NK-92 treated with Interleukin-12 subunit alpha and Interleukin-12 subunit beta, amount 100 ng/mL, for 24 hours (cell line): ENCODE results near the gene SRPK1.

ENCODE experiments used
- DNase-seq: peaks from one replicate; lab custom pipeline; 2025; lab: John Stamatoyannopoulos, UW

Gene SRPK1

DNA sequence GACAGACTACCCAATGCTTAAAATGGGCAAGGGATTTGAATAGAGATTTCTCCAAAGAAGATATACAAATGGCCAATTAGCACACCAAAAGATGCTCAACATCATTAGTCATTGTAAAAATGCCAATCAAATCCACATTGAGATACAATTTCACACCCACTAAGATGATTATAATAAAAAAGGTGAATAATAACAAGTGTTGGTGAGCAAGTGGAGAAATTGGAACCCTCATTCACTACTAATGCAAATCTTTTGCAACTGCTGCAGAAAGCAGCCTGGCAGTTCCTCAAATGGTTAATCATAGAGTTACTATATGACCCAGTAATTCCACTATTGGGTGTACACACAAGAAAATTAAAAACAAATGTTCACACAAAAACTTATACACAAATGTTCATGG lies 103.4 kb downstream of the SRPK1 start:
- DNase-seq = no peak

DNA sequence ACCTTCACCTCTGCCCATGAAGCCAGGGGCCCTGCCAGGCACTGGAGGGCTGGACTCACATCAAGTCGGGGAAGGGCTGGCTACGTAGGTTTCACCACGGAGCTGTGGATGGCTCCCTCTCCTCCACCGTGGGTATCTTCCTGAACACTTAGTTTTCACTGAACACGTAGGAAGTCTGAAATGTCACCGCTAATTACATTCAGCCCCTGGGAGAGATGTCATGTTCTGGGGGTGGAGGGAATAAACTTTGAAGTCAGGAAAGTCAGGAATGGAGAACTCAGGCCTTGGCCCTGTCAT lies 109.3 kb downstream of the SRPK1 start:
- DNase-seq = no peak

- DNase-seq = peak; percentile 31
Measured at GRCh38 chr6:35810971-35811698, 109.8 kb downstream of the SRPK1 start.

GRCh38 chr6:35809809-35810208 lies 111.1 kb downstream of the SRPK1 start:
- no peak for DNase-seq

DNA sequence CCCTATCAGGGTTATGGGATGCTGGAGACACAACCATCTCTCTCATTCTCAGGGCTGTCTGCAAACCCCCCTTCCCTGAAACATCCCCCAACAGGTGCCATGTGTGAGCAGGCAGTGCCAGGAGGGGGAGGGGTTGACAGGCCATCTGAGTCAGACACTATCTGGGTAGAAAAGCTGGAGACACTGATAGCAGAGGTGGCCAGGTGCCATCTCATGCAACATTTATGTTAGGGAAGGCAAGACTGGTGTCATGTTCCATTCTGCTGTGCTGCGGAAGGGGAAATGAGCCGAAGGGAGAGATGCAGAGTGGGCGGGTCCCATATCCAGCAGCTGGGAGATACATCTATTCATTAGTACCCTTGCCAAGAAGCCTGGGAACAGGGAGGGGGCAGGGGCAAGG lies 112.2 kb downstream of the SRPK1 start:
- DNase-seq = no peak

DNA sequence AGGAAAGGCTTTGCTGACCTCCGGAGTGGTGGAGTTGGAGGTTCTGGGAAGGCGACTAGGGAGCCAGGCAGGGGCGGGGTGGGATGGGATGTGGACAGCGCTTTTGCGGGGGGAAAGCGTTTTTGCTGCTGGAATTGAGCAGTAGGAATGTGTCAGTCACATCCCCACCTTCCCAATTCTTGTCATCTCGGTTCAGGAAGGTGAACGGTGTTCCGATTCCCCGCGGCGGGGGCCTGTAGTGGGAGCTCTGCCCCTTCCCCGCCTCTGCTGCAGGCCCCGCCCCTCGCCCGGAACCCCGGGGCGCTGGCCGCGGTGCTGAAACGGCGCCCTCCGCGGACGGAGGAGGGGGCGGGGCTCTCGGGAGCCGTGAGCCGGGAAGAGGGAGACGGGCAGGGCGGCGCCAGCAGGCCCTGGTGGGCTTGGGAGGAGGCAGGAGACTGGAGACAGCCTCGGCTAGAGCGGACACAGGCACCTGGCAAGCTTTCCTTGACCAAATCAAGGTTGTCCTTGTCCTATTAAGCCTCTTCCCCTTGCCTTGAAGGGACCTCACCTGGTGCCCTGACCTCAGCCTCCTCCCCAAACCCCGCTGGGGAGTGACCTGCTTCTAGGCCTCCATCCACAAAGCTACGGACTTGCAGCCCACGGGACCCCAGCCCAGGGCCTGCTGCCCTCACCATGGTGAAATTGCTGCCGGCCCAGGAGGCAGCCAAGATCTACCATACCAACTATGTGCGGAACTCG lies 115.7 kb downstream of the SRPK1 start, which contains the start of gene LHFPL5:
TSS of gene LHFPL5 (plus strand) at position 357 of the 741 bp plus-strand sequence. CDS start at position 676, 319 bp downstream.
- no peak for DNase-seq

GRCh38 chr6:35801148-35801547 lies 119.8 kb downstream of the SRPK1 start:
- DNase-seq = no peak

- no peak for DNase-seq
Measured at GRCh38 chr6:35798706-35799105, 122.2 kb downstream of the SRPK1 start.

DNA sequence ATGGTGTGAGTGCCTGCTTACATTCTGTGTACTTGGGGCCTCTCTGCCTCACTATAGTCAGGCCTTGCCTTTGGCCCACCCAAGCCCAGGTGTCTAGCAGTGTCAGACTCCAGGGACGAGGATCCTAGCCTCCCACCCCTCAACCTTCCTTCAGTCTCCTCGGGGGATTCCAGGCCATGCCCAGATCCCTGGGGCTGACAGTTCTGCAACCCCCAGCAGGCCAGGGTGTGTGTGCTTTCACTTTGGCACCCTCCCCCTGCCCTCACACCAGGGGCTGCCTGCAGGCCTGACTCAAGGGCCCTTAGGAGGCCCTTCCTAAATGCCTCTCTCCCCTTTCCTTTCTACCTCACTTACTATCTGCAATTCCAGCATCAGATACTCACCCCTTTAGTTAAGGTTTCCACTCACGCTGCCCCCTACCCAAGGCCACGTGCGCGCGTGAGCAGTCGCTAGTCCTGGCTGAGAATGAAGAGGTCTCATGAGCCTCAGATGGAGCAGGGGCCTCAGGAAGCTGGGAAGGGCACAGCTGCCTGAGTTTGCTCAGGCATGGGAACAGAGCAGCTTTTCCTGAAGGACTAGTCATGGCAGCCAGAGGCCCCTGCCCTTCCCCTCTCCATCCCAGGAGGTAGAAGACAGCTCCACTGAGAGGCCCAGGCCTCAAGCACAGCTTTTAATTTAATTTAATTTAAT lies 122.9 kb downstream of the SRPK1 start:
- no peak for DNase-seq

- DNase-seq = no peak
Measured at GRCh38 chr6:35796236-35796635, 124.7 kb downstream of the SRPK1 start.

DNA sequence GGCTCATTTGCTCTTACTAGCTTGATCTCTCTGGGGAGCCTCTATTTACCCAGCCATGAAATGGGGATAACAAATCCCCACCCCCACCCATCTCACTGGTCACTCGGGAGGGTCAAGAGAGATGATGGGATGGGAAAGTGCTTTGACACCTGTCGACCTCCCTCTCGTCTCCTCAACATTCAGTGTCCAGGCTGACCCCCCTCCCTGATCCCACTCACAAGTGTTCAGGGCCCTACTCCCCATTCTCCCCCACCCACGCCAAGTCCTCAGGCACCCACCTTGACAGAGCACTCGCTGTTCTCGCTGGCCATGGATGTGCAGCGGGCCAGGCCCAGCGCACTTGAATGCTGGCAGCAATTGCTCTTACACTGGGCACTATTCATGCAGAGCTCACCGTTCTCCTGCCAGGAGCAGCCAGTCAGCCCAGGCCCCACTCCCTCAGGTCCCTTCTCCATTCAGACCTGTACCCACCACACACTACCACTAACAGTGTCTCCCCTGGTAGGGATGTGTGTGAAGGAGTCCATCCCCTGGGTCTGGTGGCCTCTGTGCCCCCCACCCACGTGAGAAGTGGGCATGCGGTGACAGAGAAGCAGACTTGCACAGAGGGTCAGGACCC lies 125.3 kb downstream of the SRPK1 start:
- no peak for DNase-seq

DNA sequence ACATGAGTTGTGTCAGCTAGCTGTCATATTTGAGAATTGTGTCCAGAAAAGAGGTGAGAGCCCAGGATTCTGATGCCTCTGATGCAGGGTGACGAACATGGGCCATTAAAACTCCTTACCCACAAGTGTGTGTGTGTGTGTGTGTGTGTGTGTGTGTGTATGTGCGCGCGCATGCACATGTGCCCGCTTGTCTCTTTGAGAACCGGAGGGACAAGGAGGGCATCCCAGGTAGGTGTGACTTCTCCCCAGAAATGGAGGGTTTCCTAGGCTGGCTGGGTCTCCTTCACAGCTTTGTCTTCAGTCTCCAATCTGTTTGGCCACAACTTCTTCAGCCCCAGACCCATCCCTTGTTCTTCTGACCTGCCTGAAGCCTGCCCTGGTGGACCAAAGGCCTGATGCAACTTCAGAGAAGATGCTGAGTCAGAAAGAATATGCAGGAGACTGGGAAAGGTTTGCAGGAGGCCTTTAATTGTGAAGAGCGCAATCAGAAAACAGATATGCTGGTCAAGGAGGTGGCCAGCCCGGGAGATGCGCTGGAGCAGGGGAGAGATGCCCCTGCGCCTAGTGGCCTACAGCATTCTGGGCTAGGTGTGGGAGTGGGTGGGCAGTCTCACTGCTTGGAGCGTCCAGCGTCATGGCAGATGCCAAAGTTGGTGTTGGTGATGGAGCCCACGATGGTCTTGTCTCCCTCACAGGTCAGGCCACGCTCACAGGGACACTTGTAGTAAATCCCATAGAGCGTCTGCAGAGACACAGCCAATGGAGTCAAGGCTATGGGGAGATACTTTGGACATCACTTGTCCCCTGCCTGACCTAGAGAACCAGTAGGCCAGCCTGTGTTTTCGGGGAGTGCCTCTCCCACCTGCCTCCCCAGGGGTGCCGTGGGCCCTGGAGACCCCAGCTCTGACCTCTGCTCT lies 126.1 kb downstream of the SRPK1 start:
- no peak for DNase-seq

DNA sequence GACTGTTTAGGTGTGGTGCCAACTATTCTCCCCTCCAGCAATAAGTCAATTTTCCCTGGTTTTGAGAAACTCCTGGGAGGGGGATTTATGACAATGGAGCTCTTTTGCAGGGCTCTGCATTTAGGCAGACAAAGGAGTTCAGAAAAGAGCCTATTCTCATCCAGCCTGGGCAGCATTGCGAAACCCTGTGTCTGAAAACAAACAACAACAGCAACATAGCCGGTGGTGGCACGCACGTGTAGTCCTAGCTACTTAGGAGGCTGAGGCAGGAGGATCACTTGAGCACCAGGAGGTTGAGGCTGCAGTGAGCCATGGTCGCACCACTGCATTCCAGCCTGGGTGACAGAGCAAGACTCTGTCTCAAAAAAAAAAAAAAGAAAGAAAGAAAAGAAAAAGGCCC lies 130.2 kb downstream of the SRPK1 start:
- no peak for DNase-seq

DNA sequence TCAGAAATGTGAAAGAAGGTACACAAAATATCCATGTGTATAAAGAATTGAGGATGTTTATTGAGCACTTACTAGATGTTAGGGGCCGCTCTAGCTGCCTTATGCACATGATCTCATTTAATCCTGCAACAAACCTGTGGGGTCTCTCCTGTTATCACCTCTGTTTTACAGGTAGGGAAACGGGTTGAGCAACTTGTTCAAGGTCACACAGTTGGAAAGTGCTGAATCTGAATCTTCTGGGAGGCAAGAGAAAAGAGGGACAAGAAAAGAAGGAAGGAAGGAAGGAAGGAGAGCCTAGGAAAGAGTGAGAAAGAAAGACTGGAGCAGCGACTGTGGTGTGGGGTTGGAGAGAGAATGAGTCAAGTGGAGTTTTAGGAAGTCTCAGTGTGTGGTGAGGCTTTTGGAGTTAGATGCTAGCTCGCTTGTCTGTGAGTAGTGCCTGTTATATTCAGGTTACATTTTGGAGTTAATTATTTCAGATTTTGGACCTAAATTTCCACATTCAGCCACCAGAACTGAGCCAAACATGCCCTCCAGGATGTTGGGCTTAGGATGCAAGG lies 132.4 kb downstream of the SRPK1 start:
- no peak for DNase-seq

DNA sequence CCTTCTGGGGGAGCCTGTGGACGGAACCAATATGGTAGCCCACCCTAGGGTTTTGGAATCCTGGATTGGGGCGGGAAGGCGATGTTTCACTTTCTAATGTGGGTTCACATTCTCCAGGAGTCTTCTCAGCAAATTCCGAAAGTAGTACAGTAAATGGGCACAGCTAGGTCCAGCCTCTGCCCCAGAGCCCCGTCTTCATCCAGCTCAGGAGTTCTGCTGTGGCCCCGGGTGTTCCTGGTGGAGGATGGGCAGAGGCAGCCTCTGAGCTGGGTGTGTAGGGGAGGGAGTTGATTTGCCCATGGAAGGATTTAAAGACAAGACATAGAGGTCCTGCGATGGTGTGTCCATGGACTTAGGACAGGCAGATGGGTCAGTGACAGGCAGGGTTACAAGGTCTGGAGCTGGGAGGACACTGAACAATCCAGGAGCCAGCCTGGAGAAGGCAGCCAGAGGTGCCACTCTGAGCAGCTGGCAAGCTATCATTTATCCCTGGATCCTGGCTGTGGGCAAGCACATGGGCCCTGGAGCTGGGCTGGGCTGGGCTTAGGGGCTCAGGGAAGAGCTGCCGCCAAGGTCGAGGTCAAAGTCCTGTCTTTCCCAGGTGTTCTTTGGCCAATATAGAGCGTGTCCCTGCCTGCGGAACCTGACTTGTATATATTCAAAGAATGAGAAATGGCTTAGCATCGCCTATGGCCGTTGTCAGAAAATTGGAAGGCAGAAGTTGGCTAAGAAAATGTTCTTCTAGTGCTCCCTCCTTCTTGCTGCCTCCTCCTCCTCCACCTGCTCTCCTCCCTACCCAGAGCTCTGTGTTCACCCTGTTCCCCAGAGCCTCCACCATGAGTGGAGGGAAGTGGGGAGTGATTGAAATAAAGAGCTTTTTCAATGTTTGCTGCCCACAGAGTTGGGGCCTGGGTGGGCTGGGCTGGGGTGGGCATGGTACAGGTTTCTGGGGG lies 133.4 kb downstream of the SRPK1 start:
- DNase-seq = no peak

GRCh38 chr6:35786810-35787209 lies 134.1 kb downstream of the SRPK1 start:
- DNase-seq = no peak

DNA sequence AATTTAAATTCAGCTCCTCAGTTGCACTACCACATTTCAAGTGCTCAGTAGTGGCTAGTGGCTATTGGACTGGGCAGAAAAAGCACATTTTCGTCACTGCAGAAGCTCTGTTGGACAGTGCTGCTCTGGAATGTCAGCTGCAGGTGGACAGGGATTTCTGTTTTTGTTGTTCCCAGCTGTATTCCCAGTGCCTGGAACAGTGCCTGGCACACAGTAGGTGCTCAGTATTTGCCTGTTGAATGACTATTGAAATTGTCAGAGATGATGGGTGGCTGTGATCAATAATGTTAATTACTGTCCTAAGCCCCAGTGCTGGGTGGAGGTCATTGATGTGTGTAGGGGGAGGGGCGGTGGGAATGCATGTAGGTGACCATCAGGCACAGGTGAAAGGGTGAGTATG lies 134.6 kb downstream of the SRPK1 start:
- DNase-seq = no peak

DNA sequence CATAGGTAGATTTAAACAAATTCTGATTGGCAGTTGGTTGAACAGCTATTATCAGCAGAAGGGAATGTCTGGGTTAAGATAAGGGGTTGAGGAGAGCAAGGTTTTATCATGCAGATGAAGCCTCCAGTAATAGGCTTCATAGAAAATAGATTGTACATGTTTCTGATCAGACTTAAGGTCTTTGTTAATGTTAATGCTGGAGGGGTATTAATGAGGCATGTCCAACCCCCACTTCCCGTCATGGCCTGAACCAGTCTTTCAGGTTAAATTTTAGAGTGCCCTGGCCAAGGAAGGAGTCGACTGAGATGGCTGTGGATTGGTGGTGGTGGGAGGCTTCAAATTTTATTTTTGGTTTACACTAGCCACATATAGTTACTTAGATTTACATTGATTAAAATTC lies 136.7 kb downstream of the SRPK1 start:
- DNase-seq = no peak
